Fibroblast of lung (primary cell): ENCODE measurements around the gene MXI1.

Experiments used
- EZH2 ChIP-seq: IDR thresholded peaks from 2 replicates; pipeline ENCODE4 v1.5.1; 2012; ENCODE audit warnings: low read length, control low read depth, mild to moderate bottlenecking; ENCODE audit errors: missing control alignments
- TF ChIP-seq, protein P1 (sequence below), 2 donors: IDR thresholded peaks in 1 of 2; conservative IDR thresholded peaks in 1 of 2; 1 replicate in 1 of 2; 2 replicates in 1 of 2; pipeline ENCODE4 v1.5.1; 2011 to 2012; ENCODE audit warnings: low read length in 2 of 2, control low read depth in 1 of 2, inconsistent platforms in 1 of 2, low read depth in 1 of 2, mild to moderate bottlenecking in 1 of 2

- TF ChIP-seq, protein P1, sequence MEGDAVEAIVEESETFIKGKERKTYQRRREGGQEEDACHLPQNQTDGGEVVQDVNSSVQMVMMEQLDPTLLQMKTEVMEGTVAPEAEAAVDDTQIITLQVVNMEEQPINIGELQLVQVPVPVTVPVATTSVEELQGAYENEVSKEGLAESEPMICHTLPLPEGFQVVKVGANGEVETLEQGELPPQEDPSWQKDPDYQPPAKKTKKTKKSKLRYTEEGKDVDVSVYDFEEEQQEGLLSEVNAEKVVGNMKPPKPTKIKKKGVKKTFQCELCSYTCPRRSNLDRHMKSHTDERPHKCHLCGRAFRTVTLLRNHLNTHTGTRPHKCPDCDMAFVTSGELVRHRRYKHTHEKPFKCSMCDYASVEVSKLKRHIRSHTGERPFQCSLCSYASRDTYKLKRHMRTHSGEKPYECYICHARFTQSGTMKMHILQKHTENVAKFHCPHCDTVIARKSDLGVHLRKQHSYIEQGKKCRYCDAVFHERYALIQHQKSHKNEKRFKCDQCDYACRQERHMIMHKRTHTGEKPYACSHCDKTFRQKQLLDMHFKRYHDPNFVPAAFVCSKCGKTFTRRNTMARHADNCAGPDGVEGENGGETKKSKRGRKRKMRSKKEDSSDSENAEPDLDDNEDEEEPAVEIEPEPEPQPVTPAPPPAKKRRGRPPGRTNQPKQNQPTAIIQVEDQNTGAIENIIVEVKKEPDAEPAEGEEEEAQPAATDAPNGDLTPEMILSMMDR (conservative IDR thresholded peaks at IDR 0.05 in 1 of 2, IDR thresholded peaks at IDR 0.05 in 1 of 2; ENCODE audit: low read depth in 1 of 2, low read length in 2 of 2): no peak
- TF ChIP-seq EZH2: no peak
These were observed 15.4 kb downstream of the MXI1 start for GRCh38 chr10:110222641-110223297.
